Parathyroid adenoma (tissue), 2 donors: Measurements from ENCODE around the gene ETS2.

Experiments
- H2AFZ ChIP-seq: fragments of 300-600 bp; sonication (generic); one replicate; pipeline ENCODE4 v1.7.0; 2017; ENCODE audit warnings: antibody characterized with exemption, mild to moderate bottlenecking
- H3K27ac ChIP-seq: fragments of 300-600 bp; sonication (generic); one replicate; pipeline ENCODE4 v1.7.0; 2017
- H3K27me3 ChIP-seq: fragments of 300-600 bp; sonication (generic); one replicate; pipeline ENCODE4 v1.7.0; 2017; ENCODE audit warnings: low read length; ENCODE audit not compliant: control insufficient read depth, insufficient read depth
- H3K36me3 ChIP-seq: fragments of 300-600 bp; sonication (generic); one replicate; pipeline ENCODE4 v1.7.0; 2017; ENCODE audit warnings: low read length; ENCODE audit not compliant: control insufficient read depth, insufficient read depth
- H3K4me1 ChIP-seq: fragments of 300-600 bp; sonication (generic); one replicate; pipeline ENCODE4 v1.7.0; 2017; ENCODE audit warnings: control low read depth
- H3K4me2 ChIP-seq: fragments of 300-600 bp; sonication (generic); one replicate; pipeline ENCODE4 v1.7.0; 2017; ENCODE audit warnings: low read length
- H3K4me3 ChIP-seq: fragments of 300-600 bp; sonication (generic); one replicate; pipeline ENCODE4 v1.7.0; 2017; ENCODE audit warnings: low read depth, low read length
- H3K79me2 ChIP-seq: fragments of 300-600 bp; sonication (generic); one replicate; pipeline ENCODE4 v1.7.0; 2017; ENCODE audit warnings: control low read depth
- H3K9ac ChIP-seq: fragments of 300-600 bp; sonication (generic); one replicate; pipeline ENCODE4 v1.7.0; 2017; ENCODE audit warnings: mild to moderate bottlenecking
- H3K9me3 ChIP-seq: fragments of 300-600 bp; sonication (generic); one replicate; pipeline ENCODE4 v1.7.0; 2017; ENCODE audit warnings: low read length; ENCODE audit not compliant: control insufficient read depth
- CTCF ChIP-seq: fragments of 300-600 bp; sonication (generic); IDR thresholded peaks from one replicate; pipeline ENCODE4 v1.7.0; 2017; ENCODE audit warnings: antibody characterized with exemption, mild to moderate bottlenecking
- donor health status: primary hyperparathyroidism.

Gene ETS2

GRCh38 chr21:38805328-38806152 is at the start of gene ETS2:
ETS2 (plus strand) TSS chr21:38805929; CDS start chr21:38810035, 4,106 bp downstream.
- peak within 1 kb of the TSS; percentile 92 for H3K4me2 ChIP-seq
- TF ChIP-seq CTCF, result peak; percentile 1
- H3K9ac ChIP-seq, result peak within 1 kb of the TSS; percentile 89
- H3K27ac ChIP-seq, result peak within 1 kb of the TSS; percentile 88
- H3K27me3 ChIP-seq, result no peaks in the 10 kb centered on the region
- peaks cover 6% of the 10 kb centered on the region for H3K4me1 ChIP-seq
- peak within 1 kb of the TSS; percentile 71 for H3K4me3 ChIP-seq
- no peaks in the 10 kb centered on the region for H3K9me3 ChIP-seq
- no peaks in the 10 kb centered on the region for H3K36me3 ChIP-seq
- peaks cover 16% of the 10 kb centered on the region for H3K79me2 ChIP-seq
- peak within 1 kb of the TSS; percentile 48 for H2AFZ ChIP-seq

GRCh38 chr21:38756746-38757145 is 49.0 kb upstream of the ETS2 start:
- Histone ChIP-seq H3K4me3 (no peak overlapping the region), H3K9ac (no peak overlapping the region), H3K27ac (no peak overlapping the region), H2AFZ (no peak overlapping the region), H3K36me3 (no peaks in the 10 kb centered on the region), H3K79me2 (no peaks in the 10 kb centered on the region), H3K9me3 (no peaks in the 10 kb centered on the region), H3K27me3 (no peaks in the 10 kb centered on the region), H3K4me2 (no peak overlapping the region), H3K4me1 (peaks cover 2% of the 10 kb centered on the region)
- TF ChIP-seq CTCF, result no peak

- no peak for TF ChIP-seq CTCF
- no peaks in the 10 kb centered on the region for H3K79me2 ChIP-seq
Observed at GRCh38 chr21:38758501-38759214, 47.1 kb upstream of the ETS2 start.

GRCh38 chr21:38759413-38759812 is 46.3 kb upstream of the ETS2 start:
- Histone ChIP-seq H3K4me1 (peaks cover 2% of the 10 kb centered on the region), H3K27ac (no peak overlapping the region), H3K36me3 (no peaks in the 10 kb centered on the region), H3K9me3 (no peaks in the 10 kb centered on the region), H3K79me2 (no peaks in the 10 kb centered on the region), H3K9ac (no peak overlapping the region), H3K4me2 (no peak overlapping the region), H3K4me3 (no peak overlapping the region), H3K27me3 (no peaks in the 10 kb centered on the region), H2AFZ (peak overlapping the region; percentile 28)
- no peak for TF ChIP-seq CTCF

More at GRCh38 chr21:38758501-38759214, 47.1 kb upstream of the ETS2 start:
- Histone ChIP-seq H2AFZ (no peak overlapping the region), H3K9me3 (no peaks in the 10 kb centered on the region), H3K27me3 (no peaks in the 10 kb centered on the region), H3K36me3 (no peaks in the 10 kb centered on the region), H3K4me2 (no peak overlapping the region), H3K4me1 (peaks cover 2% of the 10 kb centered on the region), H3K4me3 (no peak overlapping the region), H3K9ac (no peak overlapping the region), H3K27ac (no peak overlapping the region)
